CD14-positive monocyte (primary cell): Measurements from ENCODE around the gene ACOT9. TPM values are rescaled to one million over a fixed set of nuclear protein-coding genes. Genes with fewer than 3 reads are reported as not detected.

Experiments
- DNase-seq, 3 donors: peaks; one replicate each; pipeline ENCODE4 v3.0.0-alpha.2; 2011 to 2022
- H2AFZ ChIP-seq: 2 replicates; pipeline ENCODE4 v1.6.0; 2012; ENCODE audit warnings: mild to moderate bottlenecking, low read depth, low read length, inconsistent platforms; ENCODE audit not compliant: insufficient read depth, poor library complexity, severe bottlenecking
- H3K27ac ChIP-seq, 2 donors: 1 replicate in 1 of 2; 2 replicates in 1 of 2; pipeline ENCODE4 v1.5.1; 2012 to 2013; ENCODE audit warnings: low read length in 2 of 2, control low read depth in 1 of 2, inconsistent platforms in 1 of 2, low read depth in 1 of 2, mild to moderate bottlenecking in 1 of 2
- H3K27me3 ChIP-seq, 2 donors: one replicate each; pipeline versions ENCODE4 v1.6.0 to v1.6.1; 2011 to 2013; ENCODE audit warnings: low read length in 2 of 2; ENCODE audit not compliant: control insufficient read depth in 2 of 2, insufficient read depth in 2 of 2
- H3K36me3 ChIP-seq, 2 donors: replicated peaks in 1 of 2; 1 replicate in 1 of 2; 2 replicates in 1 of 2; pipeline versions ENCODE4 v1.5.1 to v1.6.1; 2012 to 2013; ENCODE audit warnings: low read length in 2 of 2, control low read depth in 1 of 2, inconsistent platforms in 1 of 2, mild to moderate bottlenecking in 1 of 2; ENCODE audit not compliant: insufficient read depth in 2 of 2, control insufficient read depth in 1 of 2
- H3K4me1 ChIP-seq, 2 donors: 1 replicate in 1 of 2; 2 replicates in 1 of 2; pipeline versions ENCODE4 v1.5.1 to v1.6.1; 2012 to 2013; ENCODE audit warnings: low read length in 2 of 2, control low read depth in 1 of 2, inconsistent platforms in 1 of 2, mild to moderate bottlenecking in 1 of 2, moderate library complexity in 1 of 2; ENCODE audit not compliant: insufficient read depth in 2 of 2, control insufficient read depth in 1 of 2
- H3K4me2 ChIP-seq: replicated peaks from 2 replicates; pipeline ENCODE3; 2012; ENCODE audit warnings: low read length, moderate library complexity, mild to moderate bottlenecking; ENCODE audit not compliant: poor library complexity, severe bottlenecking; ENCODE audit errors: extremely low read depth
- H3K4me3 ChIP-seq, 3 experiments: fragments of 200-600 bp in 1 of 3; sonication (generic) in 1 of 3; replicated peaks in 1 of 3; 1 replicate in 2 of 3; 2 replicates in 1 of 3; pipeline ENCODE4 v1.5.1; 2011 to 2013; ENCODE audit warnings: low read length in 3 of 3, mild to moderate bottlenecking in 3 of 3, control low read depth in 2 of 3, low read depth in 2 of 3, inconsistent platforms in 1 of 3, moderate library complexity in 1 of 3
- H3K79me2 ChIP-seq: 2 replicates; pipeline ENCODE4 v1.6.0; 2012; ENCODE audit warnings: mild to moderate bottlenecking, control low read depth, inconsistent platforms, low read length, moderate library complexity; ENCODE audit not compliant: insufficient read depth
- H3K9ac ChIP-seq: 2 replicates; pipeline ENCODE4 v1.6.0; 2017; ENCODE audit warnings: low read length, mild to moderate bottlenecking; ENCODE audit not compliant: insufficient read depth, poor library complexity, severe bottlenecking
- H3K9me3 ChIP-seq, 2 donors: replicated peaks in 1 of 2; 1 replicate in 1 of 2; 2 replicates in 1 of 2; pipeline versions ENCODE4 v1.5.1 to v1.6.1; 2012 to 2013; ENCODE audit warnings: low read length in 2 of 2, control low read depth in 1 of 2; ENCODE audit not compliant: control insufficient read depth in 1 of 2, insufficient read depth in 1 of 2
- H4K20me1 ChIP-seq: 2 replicates; pipeline ENCODE4 v1.6.0; 2012; ENCODE audit warnings: mild to moderate bottlenecking, low read length, control low read depth, moderate library complexity; ENCODE audit not compliant: insufficient read depth
- H3K27ac Mint-ChIP-seq, 7 donors: one replicate each; pipeline ENCODE4 v1.8.0; 2020; ENCODE audit warnings: mild to moderate bottlenecking in 7 of 7, mixed read lengths in 7 of 7, moderate library complexity in 6 of 7, inconsistent platforms in 2 of 7
- H3K27me3 Mint-ChIP-seq, 3 donors: one replicate each; pipeline ENCODE4 v1.8.0; 2021 to 2022; ENCODE audit warnings: low read depth in 3 of 3, mild to moderate bottlenecking in 3 of 3, mixed read lengths in 3 of 3, moderate library complexity in 3 of 3, inconsistent platforms in 1 of 3
- H3K36me3 Mint-ChIP-seq, 2 donors: one replicate each; pipeline ENCODE4 v1.8.0; 2020; ENCODE audit warnings: mixed read lengths in 2 of 2, inconsistent platforms in 1 of 2, mild to moderate bottlenecking in 1 of 2
- H3K4me1 Mint-ChIP-seq: one replicate; pipeline ENCODE4 v1.8.0; 2020; ENCODE audit warnings: mild to moderate bottlenecking, mixed read lengths
- H3K4me3 Mint-ChIP-seq, 2 donors: one replicate each; pipeline ENCODE4 v1.8.0; 2020; ENCODE audit warnings: mild to moderate bottlenecking in 2 of 2, mixed read lengths in 2 of 2, moderate library complexity in 1 of 2
- H3K9me3 Mint-ChIP-seq, 7 donors: one replicate each; pipeline ENCODE4 v1.8.0; 2020 to 2022; ENCODE audit warnings: mixed read lengths in 7 of 7, mild to moderate bottlenecking in 6 of 7, moderate library complexity in 6 of 7, inconsistent platforms in 2 of 7
- WGBS: methylation state at CpG from one replicate; pipeline ENCODE4 v1.1.5; 2013; ENCODE audit warnings: missing lambda C conversion rate; ENCODE audit not compliant: insufficient coverage; 5-methylcytosine and 5-hydroxymethylcytosine counted together
- intact Hi-C, 2 donors: fragments of 100-400 bp; cut with micrococcal nuclease; formaldehyde crosslinking; loops; one replicate each; pipeline versions ENCODE4 v1.15.0 to v1.15.1; 2023
- polyA plus RNA-seq, 3 donors: library from polyadenylated mRNA; depleted of rRNA in 1 of 3; unstranded in 2 of 3; stranded (reverse) in 1 of 3; fragments of 300-500 nt in 2 of 3; fragments of >200 nt in 1 of 3; fragmentation: Illumina TruSeq in 2 of 3; gene quantifications; 1 replicate in 2 of 3; 2 replicates in 1 of 3; pipeline ENCODE4 v1.2.3, GENCODE V29; 2012 to 2021
- TF ChIP-seq, protein P1 (sequence below): fragments of 200-600 bp; IDR thresholded peaks from one replicate; pipeline ENCODE4 v1.8.0; 2022; ENCODE audit warnings: antibody characterized with exemption, mild to moderate bottlenecking

Gene ACOT9
- polyA plus RNA-seq, 3 donors: 49.2 to 69.3 (median 51.8) TPM

DNA sequence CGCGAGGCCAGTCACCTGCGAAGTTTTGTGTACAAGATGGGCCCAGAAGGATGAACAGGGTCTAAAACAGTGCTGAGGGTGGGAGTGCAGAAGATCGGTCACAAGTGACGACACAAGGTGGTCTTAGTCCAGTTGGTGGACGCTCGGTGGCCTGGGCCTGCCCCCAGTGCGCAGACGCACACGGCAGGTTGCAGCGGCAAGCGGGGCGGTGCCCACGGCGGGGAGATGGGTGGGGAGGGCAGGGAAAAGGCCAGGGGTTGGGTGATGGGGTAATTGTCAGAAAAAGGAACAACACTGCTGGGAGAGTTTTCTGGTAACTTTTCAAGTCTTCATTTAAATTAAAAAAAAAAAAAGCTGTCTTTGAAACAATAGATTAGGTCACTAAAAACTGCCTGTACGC lies 76.8 kb downstream of the ACOT9 start:
- Histone ChIP-seq H3K9ac (no peak overlapping the region), H3K27ac (peak overlapping the region; percentile 53 to 71), H3K4me2 (peak overlapping the region; percentile 79), H2AFZ (peak overlapping the region; percentile 63), H3K79me2 (no peaks in the 10 kb centered on the region), H3K4me1 (peaks cover 16 to 22% of the 10 kb centered on the region in 2 donors), H3K9me3 (no peaks in the 10 kb centered on the region), H3K27me3 (peaks cover 0 to 2% of the 10 kb centered on the region in 2 donors), H3K4me3 (peak overlapping the region in 1 of 3 experiments; percentile 78), H4K20me1 (no peaks in the 10 kb centered on the region), H3K36me3 (no peaks in the 10 kb centered on the region)
- H3K4me1 Mint-ChIP-seq: peaks cover 23% of the 10 kb centered on the region
- peak overlapping the region; percentile 75 to 89 (median 85) for H3K27ac Mint-ChIP-seq
- peaks cover 0 to 7% (median 0%) of the 10 kb centered on the region in 7 donors for H3K9me3 Mint-ChIP-seq
- H3K27me3 Mint-ChIP-seq: peaks cover 0 to 11% (median 0%) of the 10 kb centered on the region in 3 donors
- H3K36me3 Mint-ChIP-seq: peaks cover 0 to 2% of the 10 kb centered on the region in 2 donors
- peak; percentile 15 to 18 (median 18) for DNase-seq
- peak overlapping the region in 1 of 2 donors; percentile 54 for H3K4me3 Mint-ChIP-seq
- no CpG with 5 or more reads among the region's 16 CpGs for WGBS
- TF ChIP-seq, protein P1, sequence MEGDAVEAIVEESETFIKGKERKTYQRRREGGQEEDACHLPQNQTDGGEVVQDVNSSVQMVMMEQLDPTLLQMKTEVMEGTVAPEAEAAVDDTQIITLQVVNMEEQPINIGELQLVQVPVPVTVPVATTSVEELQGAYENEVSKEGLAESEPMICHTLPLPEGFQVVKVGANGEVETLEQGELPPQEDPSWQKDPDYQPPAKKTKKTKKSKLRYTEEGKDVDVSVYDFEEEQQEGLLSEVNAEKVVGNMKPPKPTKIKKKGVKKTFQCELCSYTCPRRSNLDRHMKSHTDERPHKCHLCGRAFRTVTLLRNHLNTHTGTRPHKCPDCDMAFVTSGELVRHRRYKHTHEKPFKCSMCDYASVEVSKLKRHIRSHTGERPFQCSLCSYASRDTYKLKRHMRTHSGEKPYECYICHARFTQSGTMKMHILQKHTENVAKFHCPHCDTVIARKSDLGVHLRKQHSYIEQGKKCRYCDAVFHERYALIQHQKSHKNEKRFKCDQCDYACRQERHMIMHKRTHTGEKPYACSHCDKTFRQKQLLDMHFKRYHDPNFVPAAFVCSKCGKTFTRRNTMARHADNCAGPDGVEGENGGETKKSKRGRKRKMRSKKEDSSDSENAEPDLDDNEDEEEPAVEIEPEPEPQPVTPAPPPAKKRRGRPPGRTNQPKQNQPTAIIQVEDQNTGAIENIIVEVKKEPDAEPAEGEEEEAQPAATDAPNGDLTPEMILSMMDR: no peak
- intact Hi-C loops: no loop called here

DNA sequence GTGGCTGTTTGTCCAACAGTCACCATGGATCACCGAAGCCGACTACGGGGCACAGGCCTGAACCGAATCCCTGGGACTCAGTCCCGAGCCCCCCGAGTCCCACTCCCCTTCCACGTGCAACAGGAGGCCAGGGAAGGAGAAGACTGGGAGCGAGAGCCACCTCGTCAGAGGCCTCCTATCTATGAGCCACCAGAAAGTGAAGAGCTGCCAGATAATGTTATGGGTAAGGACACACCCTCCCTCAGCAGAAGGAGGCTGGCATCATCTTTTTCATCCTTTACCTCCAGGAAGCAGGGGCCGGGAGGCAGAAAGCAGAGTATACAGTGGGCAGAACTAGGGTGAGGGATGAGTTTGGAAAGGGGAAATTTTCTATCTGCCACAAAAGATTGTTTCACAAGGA lies 78.6 kb downstream of the ACOT9 start:
- H3K4me3 ChIP-seq: no peak overlapping the region
- no peak overlapping the region for H3K27ac ChIP-seq
- DNase-seq: no peak
- intact Hi-C loops: no loop called here
- TF ChIP-seq, protein P1: no peak
- no peaks in the 10 kb centered on the region for H3K79me2 ChIP-seq
- H2AFZ ChIP-seq: no peak overlapping the region
- H3K4me1 ChIP-seq: peaks cover 16 to 22% of the 10 kb centered on the region in 2 donors
- H3K36me3 Mint-ChIP-seq: no peaks in the 10 kb centered on the region
- H3K27me3 ChIP-seq: peaks cover 0 to 2% of the 10 kb centered on the region in 2 donors
- peaks cover 0 to 7% (median 0%) of the 10 kb centered on the region in 7 donors for H3K9me3 Mint-ChIP-seq
- no CpG with 5 or more reads among the region's 10 CpGs for WGBS
- H3K27ac Mint-ChIP-seq: no peak overlapping the region
- no peaks in the 10 kb centered on the region for H3K36me3 ChIP-seq
- H3K9me3 ChIP-seq: no peaks in the 10 kb centered on the region
- no peaks in the 10 kb centered on the region for H4K20me1 ChIP-seq
- peaks cover 0 to 11% (median 0%) of the 10 kb centered on the region in 3 donors for H3K27me3 Mint-ChIP-seq
- no peak overlapping the region for H3K4me2 ChIP-seq
- peaks cover 29% of the 10 kb centered on the region for H3K4me1 Mint-ChIP-seq
- H3K9ac ChIP-seq: no peak overlapping the region
- H3K4me3 Mint-ChIP-seq: no peak overlapping the region
